Trophoblast cell (in vitro differentiated cells and primary cell): Measurements from ENCODE around the gene CACNA2D3.
A peak's percentile ranks its signal among the peaks of the same experiment; 100 is the strongest.

ENCODE experiments used
- DNase-seq, 2 donors: peaks; one replicate each; pipeline ENCODE4 v3.0.0-alpha.2; 2016
- H2AFZ ChIP-seq: 2 replicates; pipeline ENCODE4 v1.6.1; 2013; ENCODE audit warnings: low read length, moderate library complexity, mild to moderate bottlenecking; ENCODE audit not compliant: insufficient read depth, poor library complexity
- H2AK5ac ChIP-seq: 2 replicates; pipeline ENCODE4 v1.6.1; 2013; ENCODE audit warnings: mild to moderate bottlenecking, low read length
- H2BK120ac ChIP-seq: 2 replicates; pipeline ENCODE4 v1.6.1; 2013; ENCODE audit warnings: low read length, mild to moderate bottlenecking, moderate library complexity; ENCODE audit not compliant: insufficient read depth, poor library complexity
- H2BK12ac ChIP-seq: 2 replicates; pipeline ENCODE4 v1.6.1; 2013; ENCODE audit warnings: mild to moderate bottlenecking, low read length, moderate library complexity
- H2BK5ac ChIP-seq: 2 replicates; pipeline ENCODE4 v1.6.1; 2013; ENCODE audit warnings: low read length, low read depth, moderate library complexity, mild to moderate bottlenecking; ENCODE audit not compliant: poor library complexity
- H3K14ac ChIP-seq: 2 replicates; pipeline ENCODE4 v1.6.1; 2013; ENCODE audit warnings: mild to moderate bottlenecking, low read length
- H3K18ac ChIP-seq: 2 replicates; pipeline ENCODE4 v1.6.1; 2013; ENCODE audit warnings: mild to moderate bottlenecking, low read length
- H3K23ac ChIP-seq: 2 replicates; pipeline ENCODE4 v1.6.1; 2013; ENCODE audit warnings: low read length
- H3K27ac ChIP-seq: 2 replicates; pipeline ENCODE4 v1.5.1; 2013; ENCODE audit warnings: low read depth, mild to moderate bottlenecking, inconsistent platforms, low read length, moderate library complexity
- H3K27me3 ChIP-seq: 2 replicates; pipeline ENCODE4 v1.6.1; 2013; ENCODE audit warnings: inconsistent platforms, mild to moderate bottlenecking, low read length, moderate library complexity; ENCODE audit not compliant: insufficient read depth
- H3K36me3 ChIP-seq, 2 experiments: 1 replicate in 1 of 2; 2 replicates in 1 of 2; pipeline ENCODE4 v1.6.1; 2013; ENCODE audit warnings: low read length in 2 of 2, mild to moderate bottlenecking in 2 of 2, moderate library complexity in 1 of 2; ENCODE audit not compliant: insufficient read depth in 2 of 2, control insufficient read depth in 1 of 2
- H3K4ac ChIP-seq: 2 replicates; pipeline ENCODE4 v1.6.1; 2013; ENCODE audit warnings: low read depth, mild to moderate bottlenecking, low read length, moderate library complexity
- H3K4me1 ChIP-seq, 2 experiments: 1 replicate in 1 of 2; 2 replicates in 1 of 2; pipeline ENCODE4 v1.6.1; 2013; ENCODE audit warnings: low read length in 2 of 2, mild to moderate bottlenecking in 2 of 2, moderate library complexity in 1 of 2; ENCODE audit not compliant: insufficient read depth in 2 of 2, control insufficient read depth in 1 of 2
- H3K4me2 ChIP-seq: 2 replicates; pipeline ENCODE4 v1.6.1; 2013; ENCODE audit warnings: inconsistent platforms, mild to moderate bottlenecking, low read length, moderate library complexity
- H3K4me3 ChIP-seq: 2 replicates; pipeline ENCODE4 v1.5.1; 2013; ENCODE audit warnings: mild to moderate bottlenecking, low read depth, low read length, inconsistent platforms
- H3K79me1 ChIP-seq: one replicate; pipeline ENCODE4 v1.6.1; 2013; ENCODE audit warnings: low read length
- H3K79me2 ChIP-seq: 2 replicates; pipeline ENCODE4 v1.6.1; 2013; ENCODE audit warnings: low read length, mild to moderate bottlenecking; ENCODE audit not compliant: control insufficient read depth, insufficient read depth, poor library complexity
- H3K9ac ChIP-seq: 2 replicates; pipeline ENCODE4 v1.6.1; 2013; ENCODE audit warnings: mild to moderate bottlenecking, low read length
- H3K9me3 ChIP-seq: 2 replicates; pipeline ENCODE4 v1.6.1; 2013; ENCODE audit warnings: low read depth, mild to moderate bottlenecking, control low read depth, inconsistent platforms, low read length; ENCODE audit not compliant: insufficient read depth
- H4K12ac ChIP-seq: 2 replicates; pipeline ENCODE4 v1.6.1; 2013; ENCODE audit warnings: low read depth, mild to moderate bottlenecking, low read length, moderate library complexity
- H4K8ac ChIP-seq: 2 replicates; pipeline ENCODE4 v1.6.1; 2013; ENCODE audit warnings: low read depth, mild to moderate bottlenecking, low read length, moderate library complexity
- H4K91ac ChIP-seq: one replicate; pipeline ENCODE4 v1.6.1; 2013; ENCODE audit warnings: low read depth, mild to moderate bottlenecking, low read length, moderate library complexity
- WGBS: extraction: QIAGEN DNeasy Blood & Tissue Kit; methylation state at CpG from one replicate; pipeline ENCODE4 v1.1.7; 2013; ENCODE audit warnings: missing lambda C conversion rate; ENCODE audit not compliant: insufficient read length, insufficient coverage; ENCODE audit errors: extremely low coverage; 5-methylcytosine and 5-hydroxymethylcytosine counted together

Gene CACNA2D3

DNA sequence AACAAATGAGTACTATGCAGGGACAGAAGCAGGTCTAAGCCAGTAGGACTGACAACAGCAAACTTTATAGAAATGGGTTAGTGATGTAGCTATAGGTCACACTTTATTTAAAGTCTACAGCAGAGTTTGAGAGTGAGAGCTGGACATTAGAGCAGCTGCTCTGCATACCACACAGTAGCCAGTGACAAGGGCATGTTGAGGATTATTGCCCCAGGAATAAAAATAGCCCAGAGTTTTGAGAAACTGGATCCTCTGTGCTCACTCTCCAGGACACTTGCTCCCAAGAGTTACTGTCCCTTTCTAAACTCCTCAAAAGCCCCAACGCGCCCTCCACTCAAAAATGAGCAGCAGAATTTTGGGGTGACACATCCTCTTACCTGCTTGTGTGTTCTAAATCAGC is 784.4 kb downstream of the CACNA2D3 start:
- Histone ChIP-seq H2BK12ac (no peak overlapping the region), H3K79me1 (peaks cover 3% of the 10 kb centered on the region), H2BK5ac (no peak overlapping the region), H3K36me3 (no peaks in the 10 kb centered on the region), H3K4me3 (no peak overlapping the region), H2BK120ac (no peak overlapping the region), H3K4ac (no peak overlapping the region), H3K79me2 (no peaks in the 10 kb centered on the region), H3K27ac (no peak overlapping the region), H2AK5ac (no peak overlapping the region), H3K14ac (no peak overlapping the region), H4K91ac (no peak overlapping the region), H4K8ac (no peak overlapping the region), H3K4me1 (peaks cover 2 to 8% of the 10 kb centered on the region in 2 experiments), H3K9ac (no peak overlapping the region), H3K23ac (no peak overlapping the region), H4K12ac (no peak overlapping the region), H3K4me2 (no peak overlapping the region), H3K27me3 (no peaks in the 10 kb centered on the region), H2AFZ (no peak overlapping the region), H3K18ac (no peak overlapping the region), H3K9me3 (no peaks in the 10 kb centered on the region)
- DNase-seq = peak; percentile 5 to 41
- WGBS = no CpG with 5 or more reads among the region's 2 CpGs

- Histone ChIP-seq H4K8ac (no peak overlapping the region), H3K9me3 (peaks cover 2% of the 10 kb centered on the region), H3K4me2 (no peak overlapping the region), H3K4me1 (peaks cover 2 to 8% of the 10 kb centered on the region in 2 experiments), H3K36me3 (no peaks in the 10 kb centered on the region), H4K12ac (no peak overlapping the region), H3K14ac (no peak overlapping the region), H3K27ac (no peak overlapping the region), H2BK5ac (no peak overlapping the region), H3K79me1 (no peaks in the 10 kb centered on the region), H3K4me3 (no peak overlapping the region), H3K79me2 (no peaks in the 10 kb centered on the region), H4K91ac (no peak overlapping the region), H3K27me3 (no peaks in the 10 kb centered on the region), H2AFZ (no peak overlapping the region), H2AK5ac (no peak overlapping the region), H2BK12ac (no peak overlapping the region), H2BK120ac (no peak overlapping the region), H3K9ac (no peak overlapping the region), H3K18ac (no peak overlapping the region), H3K4ac (no peak overlapping the region), H3K23ac (no peak overlapping the region)
- DNase-seq = no peak
- WGBS = no CpG with 5 or more reads among the region's 2 CpGs
These were observed 786.8 kb downstream of the CACNA2D3 start for GRCh38 chr3:54909191-54909590.

- no peaks in the 10 kb centered on the region for H3K27me3 ChIP-seq
- no peak overlapping the region for H3K4me3 ChIP-seq
- no peak overlapping the region for H3K4me2 ChIP-seq
- WGBS = no CpG with 5 or more reads among the region's 2 CpGs
- peaks cover 2% of the 10 kb centered on the region for H3K79me2 ChIP-seq
- no peak overlapping the region for H2BK12ac ChIP-seq
- no peak overlapping the region for H3K18ac ChIP-seq
- no peaks in the 10 kb centered on the region for H3K36me3 ChIP-seq
- H3K4me1 ChIP-seq = peaks cover 0 to 2% of the 10 kb centered on the region in 2 experiments
- no peak overlapping the region for H4K8ac ChIP-seq
- H3K14ac ChIP-seq = no peak overlapping the region
- H2AK5ac ChIP-seq = no peak overlapping the region
- no peak for DNase-seq
- no peak overlapping the region for H3K23ac ChIP-seq
- peaks cover 6% of the 10 kb centered on the region for H3K9me3 ChIP-seq
- H3K79me1 ChIP-seq = no peaks in the 10 kb centered on the region
- H2BK120ac ChIP-seq = no peak overlapping the region
- no peak overlapping the region for H3K4ac ChIP-seq
- no peak overlapping the region for H2BK5ac ChIP-seq
- H4K12ac ChIP-seq = no peak overlapping the region
- no peak overlapping the region for H2AFZ ChIP-seq
- no peak overlapping the region for H3K27ac ChIP-seq
- no peak overlapping the region for H3K9ac ChIP-seq
- no peak overlapping the region for H4K91ac ChIP-seq
These were observed 791.8 kb downstream of the CACNA2D3 start for GRCh38 chr3:54914180-54914579.

DNA sequence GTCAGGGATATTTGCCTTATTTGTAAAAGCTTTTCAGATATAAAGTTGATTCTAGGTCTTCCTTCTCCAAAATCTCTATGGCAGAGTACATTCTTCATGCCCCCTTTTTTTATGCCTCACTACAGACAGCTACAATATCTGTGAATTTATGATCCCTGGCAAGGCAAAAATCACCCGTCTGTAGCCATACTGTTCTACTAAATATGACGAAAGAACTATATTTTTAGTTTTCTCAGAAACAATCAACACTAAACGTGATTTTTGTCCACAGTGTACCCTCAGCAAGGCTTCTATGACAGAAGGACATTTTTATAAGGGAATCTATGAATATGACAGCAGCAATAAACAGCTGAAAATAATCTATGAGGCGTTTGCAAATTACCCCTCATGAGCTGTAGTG is 792.8 kb downstream of the CACNA2D3 start:
- Histone ChIP-seq H3K79me2 (peaks cover 2% of the 10 kb centered on the region), H3K4me3 (no peak overlapping the region), H3K9ac (no peak overlapping the region), H3K9me3 (peaks cover 6% of the 10 kb centered on the region), H3K79me1 (no peaks in the 10 kb centered on the region), H3K14ac (no peak overlapping the region), H3K36me3 (no peaks in the 10 kb centered on the region), H2BK12ac (no peak overlapping the region), H2AK5ac (no peak overlapping the region), H2BK5ac (no peak overlapping the region), H4K12ac (no peak overlapping the region), H3K18ac (no peak overlapping the region), H4K91ac (no peak overlapping the region), H3K4me2 (no peak overlapping the region), H3K4me1 (peaks cover 0 to 2% of the 10 kb centered on the region in 2 experiments), H3K4ac (no peak overlapping the region), H3K27ac (no peak overlapping the region), H3K27me3 (no peaks in the 10 kb centered on the region), H2BK120ac (no peak overlapping the region), H3K23ac (no peak overlapping the region), H4K8ac (no peak overlapping the region), H2AFZ (no peak overlapping the region)
- no peak for DNase-seq
- no CpG with 5 or more reads among the region's 4 CpGs for WGBS
